NCI-H526 treated with DMSO at 0.1 percent for 48 hours (cell line): ENCODE results near the gene NAP1L2.
"Not testable (repeated sequence)": the region's sequence is repeated elsewhere in the genome, so short reads cannot be mapped to it uniquely, and the experiment has no call there.

ENCODE experiments used
- DNase-seq: peaks from one replicate; lab custom pipeline; 2025; lab: John Stamatoyannopoulos, UW

The NAP1L2 gene

GRCh38 chrX:73214426-73215094 lies at the start of gene NAP1L2:
Gene NAP1L2 (minus strand): TSS chrX:73214851. CDS start chrX:73214492, 359 bp downstream.
- no peak for DNase-seq

GRCh38 chrX:73262991-73263390 lies 48.3 kb upstream of the NAP1L2 start:
- no peak for DNase-seq

GRCh38 chrX:73239242-73239641 lies 24.6 kb upstream of the NAP1L2 start:
- no peak for DNase-seq

GRCh38 chrX:73217621-73218020 lies 3.0 kb upstream of the NAP1L2 start:
- DNase-seq = no peak

GRCh38 chrX:73215246-73215645 lies 595 bp upstream of the NAP1L2 start:
- DNase-seq = no peak

- no peak for DNase-seq
Observed at GRCh38 chrX:73213734-73214425, 771 bp downstream of the NAP1L2 start.

- no peak for DNase-seq
Observed at GRCh38 chrX:73206366-73206765, 8.3 kb downstream of the NAP1L2 start.

GRCh38 chrX:73182502-73183114 lies 32.0 kb downstream of the NAP1L2 start:
- no peak for DNase-seq

- DNase-seq = not testable (repeated sequence)
Observed at GRCh38 chrX:73168945-73169344, 45.7 kb downstream of the NAP1L2 start.
